ENCODE data around the gene NPM3.
"Not testable (repeated sequence)": the region's sequence is repeated elsewhere in the genome, so short reads cannot be mapped to it uniquely, and the experiment has no call there.

The NPM3 gene

GRCh38 chr10:101803511-101803910 is 20.3 kb upstream of the NPM3 start:
- no peak for DNase-seq

GRCh38 chr10:101797403-101798059 is 14.3 kb upstream of the NPM3 start:
- DNase-seq = no peak

- DNase-seq = no peak
Observed at GRCh38 chr10:101793526-101793925, 10.3 kb upstream of the NPM3 start.

- DNase-seq = no peak
Observed at GRCh38 chr10:101789686-101790085, 6.4 kb upstream of the NPM3 start.

- DNase-seq = not testable (repeated sequence)
Observed at GRCh38 chr10:101789231-101789630, 6.0 kb upstream of the NPM3 start.

- DNase-seq = no peak
Observed at GRCh38 chr10:101785801-101786200, 2.6 kb upstream of the NPM3 start.

- DNase-seq = no peak
Observed at GRCh38 chr10:101784558-101784957, 1.3 kb upstream of the NPM3 start.

GRCh38 chr10:101783736-101784118 is 481 bp upstream of the NPM3 start:
- no peak for DNase-seq

- DNase-seq = no peak
Observed at GRCh38 chr10:101781984-101782810, 1.0 kb downstream of the NPM3 start.

GRCh38 chr10:101781655-101781983 is 1.6 kb downstream of the NPM3 start:
- no peak for DNase-seq

GRCh38 chr10:101780818-101781654 is 2.2 kb downstream of the NPM3 start:
- peak; percentile 78 for DNase-seq

GRCh38 chr10:101780187-101780817 is 2.9 kb downstream of the NPM3 start:
- DNase-seq = no peak

- DNase-seq = peak; percentile 82
Observed at GRCh38 chr10:101779544-101780186, 3.6 kb downstream of the NPM3 start.

GRCh38 chr10:101778781-101779543 is 4.3 kb downstream of the NPM3 start:
- DNase-seq = peak; percentile 12

GRCh38 chr10:101778151-101778780 is 5.0 kb downstream of the NPM3 start:
- no peak for DNase-seq

- DNase-seq = no peak
Observed at GRCh38 chr10:101777619-101778145, 5.6 kb downstream of the NPM3 start.

GRCh38 chr10:101776161-101776817 is 7.0 kb downstream of the NPM3 start:
- DNase-seq = no peak

GRCh38 chr10:101775273-101776160 is 7.7 kb downstream of the NPM3 start, which contains the start of gene FGF8:
Gene FGF8 (minus strand): TSS chr10:101776114. CDS start chr10:101775900, 214 bp downstream.
- DNase-seq = no peak

- DNase-seq = no peak
Observed at GRCh38 chr10:101774589-101775272, 8.5 kb downstream of the NPM3 start.
